Measurements from ENCODE around the gene PSMD3.

DNA sequence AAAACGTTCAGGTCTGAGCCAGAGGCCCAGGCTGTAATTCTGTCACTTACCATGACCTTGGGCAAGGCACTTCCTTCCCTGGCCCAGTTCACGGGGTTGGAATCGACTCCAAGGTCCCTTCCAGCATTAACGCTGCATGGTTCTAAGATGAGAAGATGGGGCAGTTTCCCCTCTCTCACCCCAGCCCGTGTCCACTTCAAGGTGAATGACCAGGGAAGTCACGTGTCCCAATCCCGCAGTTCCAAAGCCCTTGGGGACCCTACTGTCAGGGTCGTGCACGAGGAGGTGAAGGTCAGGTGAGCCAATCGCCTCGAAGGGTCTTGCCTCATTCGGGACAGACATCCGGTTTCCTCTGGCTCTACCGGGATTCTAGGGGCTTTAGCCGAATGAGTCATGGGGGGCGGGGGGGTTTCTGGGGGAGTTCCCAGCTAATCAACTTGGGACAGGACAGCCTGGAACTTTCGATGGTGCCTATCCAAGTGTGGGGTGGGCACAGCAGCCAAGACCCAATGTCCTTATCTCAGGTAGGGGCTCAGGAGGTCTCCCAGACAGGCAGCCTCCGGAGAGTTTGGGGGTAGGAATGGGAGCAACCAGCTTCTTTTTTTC is 33.9 kb downstream of the PSMD3 start:
- TF ChIP-seq, protein P1, sequence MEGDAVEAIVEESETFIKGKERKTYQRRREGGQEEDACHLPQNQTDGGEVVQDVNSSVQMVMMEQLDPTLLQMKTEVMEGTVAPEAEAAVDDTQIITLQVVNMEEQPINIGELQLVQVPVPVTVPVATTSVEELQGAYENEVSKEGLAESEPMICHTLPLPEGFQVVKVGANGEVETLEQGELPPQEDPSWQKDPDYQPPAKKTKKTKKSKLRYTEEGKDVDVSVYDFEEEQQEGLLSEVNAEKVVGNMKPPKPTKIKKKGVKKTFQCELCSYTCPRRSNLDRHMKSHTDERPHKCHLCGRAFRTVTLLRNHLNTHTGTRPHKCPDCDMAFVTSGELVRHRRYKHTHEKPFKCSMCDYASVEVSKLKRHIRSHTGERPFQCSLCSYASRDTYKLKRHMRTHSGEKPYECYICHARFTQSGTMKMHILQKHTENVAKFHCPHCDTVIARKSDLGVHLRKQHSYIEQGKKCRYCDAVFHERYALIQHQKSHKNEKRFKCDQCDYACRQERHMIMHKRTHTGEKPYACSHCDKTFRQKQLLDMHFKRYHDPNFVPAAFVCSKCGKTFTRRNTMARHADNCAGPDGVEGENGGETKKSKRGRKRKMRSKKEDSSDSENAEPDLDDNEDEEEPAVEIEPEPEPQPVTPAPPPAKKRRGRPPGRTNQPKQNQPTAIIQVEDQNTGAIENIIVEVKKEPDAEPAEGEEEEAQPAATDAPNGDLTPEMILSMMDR (IDR thresholded peaks at IDR 0.05), result no peak
- no peak for TF ChIP-seq POLR2A (IDR thresholded peaks at IDR 0.05)
- no peak for TF ChIP-seq EP300 (IDR thresholded peaks at IDR 0.05)
